OCI-LY7 (cell line): ENCODE results near the gene ACTL8. TPM values are rescaled to one million over a fixed set of nuclear protein-coding genes. Genes with fewer than 3 reads are reported as not detected.

Experiments
- BruUV-seq: library from RNA; stranded (reverse); fragments of 400-500 nt; replicated peaks from 2 replicates; lab custom pipeline; 2021; lab: Mats Ljungman, UMichigan
- CTCF ChIA-PET: fragments of 300-600 bp; sonication (Branson Sonifier 250); formaldehyde crosslinking; loops from one replicate; lab custom pipeline; 2022; ENCODE audit warnings: antibody characterized with exemption; ENCODE audit not compliant: unreplicated experiment; lab: Charles Lee
- POLR2A ChIA-PET: fragments of 300-600 bp; sonication (Branson Sonifier 250); formaldehyde crosslinking; loops from one replicate; lab custom pipeline; 2022; ENCODE audit warnings: antibody characterized with exemption; lab: Charles Lee
- DNase-seq: peaks from one replicate; pipeline ENCODE4 v3.0.0-alpha.2; 2015; ENCODE audit warnings: low spot score
- H2AFZ ChIP-seq: fragments of 200-600 bp; sonication (generic), shearing (Covaris generic); 2 replicates; pipeline ENCODE4 v1.6.1; 2014; ENCODE audit warnings: mild to moderate bottlenecking, antibody characterized with exemption, low read length, moderate library complexity
- H3K27ac ChIP-seq: fragments of 200-600 bp; sonication (generic); 2 replicates; pipeline ENCODE4 v1.5.1; 2014; ENCODE audit warnings: mixed run types, low read depth, mild to moderate bottlenecking, moderate library complexity, low read length, inconsistent platforms; ENCODE audit not compliant: poor library complexity, severe bottlenecking
- H3K36me3 ChIP-seq: fragments of 200-600 bp; sonication (generic); 2 replicates; pipeline ENCODE4 v1.6.1; 2014; ENCODE audit warnings: mild to moderate bottlenecking, antibody characterized with exemption, low read length, moderate library complexity, mixed read lengths; ENCODE audit not compliant: insufficient read depth
- H3K4me1 ChIP-seq: fragments of 200-600 bp; sonication (generic); 2 replicates; pipeline ENCODE4 v1.5.1; 2014; ENCODE audit warnings: mild to moderate bottlenecking, low read length; ENCODE audit not compliant: insufficient read depth, poor library complexity, severe bottlenecking
- H3K4me2 ChIP-seq: fragments of 200-600 bp; sonication (generic); 2 replicates; pipeline ENCODE4 v1.6.1; 2014; ENCODE audit warnings: mild to moderate bottlenecking, low read length
- H3K4me3 ChIP-seq: fragments of 200-600 bp; sonication (generic); 2 replicates; pipeline ENCODE4 v1.5.1; 2014; ENCODE audit warnings: mild to moderate bottlenecking, low read depth, low read length; ENCODE audit not compliant: poor library complexity, severe bottlenecking
- H3K79me2 ChIP-seq: fragments of 200-600 bp; sonication (generic); 2 replicates; pipeline ENCODE4 v1.6.1; 2016; ENCODE audit warnings: low read depth, mild to moderate bottlenecking, low read length, moderate library complexity, mixed read lengths; ENCODE audit not compliant: insufficient read depth
- H3K9me2 ChIP-seq: fragments of 200-600 bp; sonication (generic); 2 replicates; pipeline ENCODE4 v1.6.1; 2016; ENCODE audit warnings: mild to moderate bottlenecking, low read length, mixed read lengths; ENCODE audit not compliant: insufficient read depth
- H3K9me3 ChIP-seq: fragments of 200-600 bp; sonication (generic); 2 replicates; pipeline ENCODE4 v1.6.1; 2014; ENCODE audit warnings: mild to moderate bottlenecking, mixed run types, low read length, mixed read lengths
- H4K20me1 ChIP-seq: fragments of 200-600 bp; sonication (generic); 2 replicates; pipeline ENCODE4 v1.6.1; 2014; ENCODE audit warnings: mild to moderate bottlenecking, antibody characterized with exemption, low read length, moderate library complexity, mixed read lengths; ENCODE audit not compliant: insufficient read depth
- EZH2phosphoT487 ChIP-seq: fragments of 200-600 bp; sonication (generic); IDR thresholded peaks from 2 replicates; pipeline ENCODE4 v1.6.1; 2018; ENCODE audit warnings: low read depth, borderline replicate concordance, mild to moderate bottlenecking, mixed run types, antibody characterized with exemption, low read length, moderate library complexity, mixed read lengths
- intact Hi-C: fragments of 100-400 bp; cut with micrococcal nuclease; formaldehyde crosslinking; loops from one replicate; pipeline ENCODE4 v1.10.0; 2022; ENCODE audit not compliant: unreplicated experiment
- total RNA-seq, 2 experiments: library from RNA; depleted of rRNA in 1 of 2; stranded (reverse); fragments of >200 nt in 1 of 2; shearing (Covaris generic) in 1 of 2; gene quantifications; 2 replicates each; pipeline ENCODE4 v1.2.3, GENCODE V29; 2014 to 2022
- TF ChIP-seq, protein P1 (sequence below): fragments of 200-600 bp; sonication (generic); conservative IDR thresholded peaks from 2 replicates; pipeline ENCODE4 v1.5.1; 2014; ENCODE audit warnings: mild to moderate bottlenecking, antibody characterized with exemption, low read length, moderate library complexity, mixed read lengths

ACTL8 gene
- total RNA-seq, 2 experiments from 2014 or later = not detected

DNA sequence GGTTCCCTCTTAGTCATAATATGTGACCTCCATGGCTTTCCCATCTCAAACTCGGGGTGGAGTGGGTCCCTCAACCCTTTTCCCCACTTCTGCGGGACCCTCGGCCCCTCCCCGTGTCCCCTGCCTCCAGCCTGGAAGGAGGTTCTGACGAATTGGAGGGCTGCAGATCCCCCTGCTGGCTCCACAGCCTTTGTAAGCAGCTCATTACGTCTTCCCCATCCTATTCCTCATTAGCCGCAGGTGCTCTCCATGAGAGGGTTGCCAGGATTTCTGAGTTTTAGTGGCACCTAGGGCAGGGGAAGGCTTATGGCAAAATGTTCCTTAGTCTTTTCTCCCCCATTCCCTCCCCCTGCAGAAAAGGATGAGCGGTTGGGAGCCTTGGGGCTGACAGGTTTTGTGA is 8.3 kb downstream of the ACTL8 start:
- TF ChIP-seq, protein P1, sequence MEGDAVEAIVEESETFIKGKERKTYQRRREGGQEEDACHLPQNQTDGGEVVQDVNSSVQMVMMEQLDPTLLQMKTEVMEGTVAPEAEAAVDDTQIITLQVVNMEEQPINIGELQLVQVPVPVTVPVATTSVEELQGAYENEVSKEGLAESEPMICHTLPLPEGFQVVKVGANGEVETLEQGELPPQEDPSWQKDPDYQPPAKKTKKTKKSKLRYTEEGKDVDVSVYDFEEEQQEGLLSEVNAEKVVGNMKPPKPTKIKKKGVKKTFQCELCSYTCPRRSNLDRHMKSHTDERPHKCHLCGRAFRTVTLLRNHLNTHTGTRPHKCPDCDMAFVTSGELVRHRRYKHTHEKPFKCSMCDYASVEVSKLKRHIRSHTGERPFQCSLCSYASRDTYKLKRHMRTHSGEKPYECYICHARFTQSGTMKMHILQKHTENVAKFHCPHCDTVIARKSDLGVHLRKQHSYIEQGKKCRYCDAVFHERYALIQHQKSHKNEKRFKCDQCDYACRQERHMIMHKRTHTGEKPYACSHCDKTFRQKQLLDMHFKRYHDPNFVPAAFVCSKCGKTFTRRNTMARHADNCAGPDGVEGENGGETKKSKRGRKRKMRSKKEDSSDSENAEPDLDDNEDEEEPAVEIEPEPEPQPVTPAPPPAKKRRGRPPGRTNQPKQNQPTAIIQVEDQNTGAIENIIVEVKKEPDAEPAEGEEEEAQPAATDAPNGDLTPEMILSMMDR = no peak
- TF ChIP-seq EZH2phosphoT487 = no peak
- Histone ChIP-seq H3K4me2 (no peak overlapping the region), H3K9me3 (peaks cover 17% of the 10 kb centered on the region), H3K27ac (no peak overlapping the region), H3K4me3 (no peak overlapping the region), H2AFZ (no peak overlapping the region), H3K36me3 (no peaks in the 10 kb centered on the region), H3K9me2 (no peaks in the 10 kb centered on the region), H4K20me1 (no peaks in the 10 kb centered on the region), H3K4me1 (no peaks in the 10 kb centered on the region), H3K79me2 (no peaks in the 10 kb centered on the region)
- ChIA-PET POLR2A (interaction anchor here (0.6 kb wide), 1 partner anchor 1909 kb away, joined by 4 read pairs; no protein-coding TSS in a partner anchor), CTCF (interaction anchor here (0.6 kb wide), 1 partner anchor 388 kb away, joined by 3 read pairs; no protein-coding TSS in a partner anchor)
- intact Hi-C loops = no loop called here
- BruUV-seq = no TSS peak
- DNase-seq = no peak

DNA sequence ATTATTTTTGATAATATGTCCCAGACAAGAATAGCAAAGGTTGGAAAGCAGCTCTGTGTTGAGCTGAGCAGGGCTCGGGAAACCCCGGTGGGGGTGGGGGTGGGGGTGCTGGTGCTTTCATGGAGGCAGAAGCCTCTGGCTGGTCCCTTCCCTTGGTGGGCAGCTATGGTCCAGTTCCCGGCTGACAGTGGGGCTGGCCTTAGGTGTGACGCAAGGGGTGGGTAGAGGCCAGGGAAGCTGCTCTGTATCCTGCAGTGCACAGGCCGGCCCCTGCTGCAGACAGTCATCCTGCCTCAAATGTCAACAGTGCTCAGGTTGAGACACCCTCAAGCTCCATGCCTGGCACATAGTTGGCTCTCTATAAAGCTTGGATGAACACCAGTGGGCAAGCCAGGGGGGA is 8.9 kb downstream of the ACTL8 start:
- no peak for TF ChIP-seq EZH2phosphoT487
- TF ChIP-seq, protein P1 = no peak
- H3K9me2 ChIP-seq = no peaks in the 10 kb centered on the region
- BruUV-seq = no TSS peak

DNA sequence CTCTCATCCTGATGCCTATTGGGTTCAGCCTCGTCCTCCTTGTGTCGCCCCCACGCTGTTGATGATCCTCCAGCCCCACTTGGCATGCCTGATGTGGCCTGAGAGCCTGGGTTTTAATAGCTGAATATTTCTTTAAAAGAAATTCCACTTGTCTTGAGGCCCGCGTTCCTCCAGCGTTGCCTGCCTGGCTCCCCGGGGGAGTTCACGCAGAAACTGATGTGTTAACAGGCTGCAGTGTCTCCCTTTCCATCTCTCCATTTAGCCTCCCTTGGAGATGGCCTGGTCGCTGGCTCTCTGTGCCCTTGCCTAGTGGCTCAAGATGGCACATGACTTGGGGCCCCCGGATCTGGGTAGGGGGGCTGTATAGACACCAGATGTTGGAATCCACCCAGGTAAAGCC is 9.5 kb downstream of the ACTL8 start:
- Histone ChIP-seq H3K4me1 (no peaks in the 10 kb centered on the region), H3K36me3 (no peaks in the 10 kb centered on the region), H3K9me3 (peaks cover 6% of the 10 kb centered on the region; the same call in 1 of the 2 replicates), H3K4me2 (no peak overlapping the region), H2AFZ (no peak overlapping the region), H3K9me2 (no peaks in the 10 kb centered on the region), H3K4me3 (no peak overlapping the region), H3K79me2 (no peaks in the 10 kb centered on the region), H3K27ac (no peak overlapping the region), H4K20me1 (no peaks in the 10 kb centered on the region)
- BruUV-seq = no TSS peak
- intact Hi-C loops = no loop called here
- TF ChIP-seq, protein P1 = no peak
- TF ChIP-seq EZH2phosphoT487 = no peak
- DNase-seq = no peak
- ChIA-PET POLR2A (no interaction called here), CTCF (no interaction called here)

More for the DNA sequence above, 8.9 kb downstream of the ACTL8 start:
- Histone ChIP-seq H3K4me3 (no peak overlapping the region), H2AFZ (no peak overlapping the region), H3K36me3 (no peaks in the 10 kb centered on the region), H3K79me2 (no peaks in the 10 kb centered on the region), H3K9me3 (peaks cover 12% of the 10 kb centered on the region), H4K20me1 (no peaks in the 10 kb centered on the region), H3K4me1 (no peaks in the 10 kb centered on the region), H3K4me2 (no peak overlapping the region), H3K27ac (no peak overlapping the region)
- intact Hi-C loops = no loop called here
- no peak for DNase-seq
- CTCF ChIA-PET = interaction anchor here (0.6 kb wide), 1 partner anchor 389 kb away, joined by 3 read pairs; no protein-coding TSS in a partner anchor
- POLR2A ChIA-PET = interaction anchor here (0.6 kb wide), 1 partner anchor 1908 kb away, joined by 4 read pairs; no protein-coding TSS in a partner anchor
